Epithelial cell of proximal tubule (primary cell): ENCODE data around the gene MACROH2A2. TPM values are rescaled to one million over a fixed set of nuclear protein-coding genes. Genes with fewer than 3 reads are reported as not detected.

Experiments used
- DNase-seq: peaks from one replicate; pipeline ENCODE4 v3.0.0-alpha.2; 2011; ENCODE audit warnings: low read depth
- H3K4me3 ChIP-seq: 2 replicates; pipeline ENCODE4 v1.5.1; 2011; ENCODE audit warnings: low read depth, mild to moderate bottlenecking, low read length
- total RNA-seq: library from RNA; depleted of rRNA; stranded (reverse); fragments of >200 nt; gene quantifications from 2 replicates; pipeline ENCODE4 v1.2.3, GENCODE V29; 2015
- TF ChIP-seq, protein P1 (sequence below): conservative IDR thresholded peaks from 2 replicates; pipeline ENCODE4 v1.5.1; 2012; ENCODE audit warnings: low read depth, mild to moderate bottlenecking, low read length

Gene MACROH2A2
- total RNA-seq, 1 donor from 2014 or later: 62.8 TPM

DNA sequence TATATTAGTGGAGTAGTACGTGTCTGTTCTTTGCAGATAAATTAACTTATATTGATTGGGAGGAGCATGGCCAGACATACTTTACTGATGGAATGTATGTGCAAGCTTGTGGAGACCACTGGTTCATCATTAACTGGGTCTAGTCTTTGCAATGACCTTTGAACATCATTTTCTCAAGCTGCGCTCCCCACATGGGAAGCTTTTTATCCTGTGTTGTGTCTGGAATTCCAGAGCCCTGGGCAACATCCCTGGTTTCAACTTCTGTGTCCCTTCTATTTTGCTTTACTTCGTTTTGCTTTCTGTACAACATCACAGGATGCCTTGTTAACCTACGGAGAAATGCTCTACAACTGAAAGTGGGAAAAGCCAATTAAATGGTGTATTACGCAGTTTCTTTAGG, 38.3 kb downstream of the MACROH2A2 start:
- no peak overlapping the region for H3K4me3 ChIP-seq
- DNase-seq: peak; percentile 22
- TF ChIP-seq, protein P1, sequence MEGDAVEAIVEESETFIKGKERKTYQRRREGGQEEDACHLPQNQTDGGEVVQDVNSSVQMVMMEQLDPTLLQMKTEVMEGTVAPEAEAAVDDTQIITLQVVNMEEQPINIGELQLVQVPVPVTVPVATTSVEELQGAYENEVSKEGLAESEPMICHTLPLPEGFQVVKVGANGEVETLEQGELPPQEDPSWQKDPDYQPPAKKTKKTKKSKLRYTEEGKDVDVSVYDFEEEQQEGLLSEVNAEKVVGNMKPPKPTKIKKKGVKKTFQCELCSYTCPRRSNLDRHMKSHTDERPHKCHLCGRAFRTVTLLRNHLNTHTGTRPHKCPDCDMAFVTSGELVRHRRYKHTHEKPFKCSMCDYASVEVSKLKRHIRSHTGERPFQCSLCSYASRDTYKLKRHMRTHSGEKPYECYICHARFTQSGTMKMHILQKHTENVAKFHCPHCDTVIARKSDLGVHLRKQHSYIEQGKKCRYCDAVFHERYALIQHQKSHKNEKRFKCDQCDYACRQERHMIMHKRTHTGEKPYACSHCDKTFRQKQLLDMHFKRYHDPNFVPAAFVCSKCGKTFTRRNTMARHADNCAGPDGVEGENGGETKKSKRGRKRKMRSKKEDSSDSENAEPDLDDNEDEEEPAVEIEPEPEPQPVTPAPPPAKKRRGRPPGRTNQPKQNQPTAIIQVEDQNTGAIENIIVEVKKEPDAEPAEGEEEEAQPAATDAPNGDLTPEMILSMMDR: no peak

DNA sequence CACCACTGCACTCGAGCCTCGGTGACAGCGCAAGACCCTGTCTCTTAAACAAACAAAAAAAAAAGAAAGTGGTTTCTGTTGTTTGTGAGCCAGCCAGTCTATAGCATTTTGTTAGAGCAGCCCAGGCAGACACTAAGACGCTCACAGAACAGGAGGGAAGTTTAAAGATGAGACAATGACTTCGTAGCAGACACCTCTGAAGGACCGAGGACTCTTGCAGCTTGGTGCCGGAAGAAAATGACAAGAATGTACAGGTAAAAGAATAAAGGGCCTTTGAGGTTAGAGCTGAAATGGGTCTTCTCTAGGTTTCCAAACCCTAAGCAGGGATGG, 39.7 kb downstream of the MACROH2A2 start:
- no peak overlapping the region for H3K4me3 ChIP-seq
- TF ChIP-seq, protein P1: no peak
- no peak for DNase-seq

DNA sequence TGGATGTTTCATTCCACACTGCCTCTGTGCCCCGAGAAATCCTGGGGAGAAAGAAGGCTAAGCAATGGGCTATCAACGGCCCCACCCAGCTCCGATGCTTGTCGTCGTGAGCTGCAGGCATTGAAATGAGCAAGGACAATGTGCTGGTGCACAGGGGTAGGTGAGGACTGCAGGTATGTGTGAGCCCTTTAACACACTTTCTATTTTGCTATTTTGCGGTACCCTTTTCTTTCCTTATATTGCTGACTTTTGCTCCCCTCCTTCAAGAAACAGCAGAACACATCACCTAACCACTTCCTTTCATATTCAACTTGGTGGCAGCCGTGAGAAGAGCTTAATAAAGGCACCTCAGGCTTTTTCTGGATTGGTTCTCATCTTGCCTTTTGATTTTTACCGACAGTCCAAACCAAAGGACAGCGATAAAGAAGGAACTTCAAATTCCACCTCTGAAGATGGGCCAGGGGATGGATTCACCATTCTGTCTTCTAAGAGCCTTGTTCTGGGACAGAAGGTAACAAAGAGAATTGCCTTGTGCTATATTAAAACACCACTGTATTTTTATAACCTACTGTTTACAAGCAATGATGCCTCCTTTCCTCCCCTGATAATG, 40.8 kb downstream of the MACROH2A2 start:
- TF ChIP-seq, protein P1: no peak
- no peak for DNase-seq
- H3K4me3 ChIP-seq: no peak overlapping the region

DNA sequence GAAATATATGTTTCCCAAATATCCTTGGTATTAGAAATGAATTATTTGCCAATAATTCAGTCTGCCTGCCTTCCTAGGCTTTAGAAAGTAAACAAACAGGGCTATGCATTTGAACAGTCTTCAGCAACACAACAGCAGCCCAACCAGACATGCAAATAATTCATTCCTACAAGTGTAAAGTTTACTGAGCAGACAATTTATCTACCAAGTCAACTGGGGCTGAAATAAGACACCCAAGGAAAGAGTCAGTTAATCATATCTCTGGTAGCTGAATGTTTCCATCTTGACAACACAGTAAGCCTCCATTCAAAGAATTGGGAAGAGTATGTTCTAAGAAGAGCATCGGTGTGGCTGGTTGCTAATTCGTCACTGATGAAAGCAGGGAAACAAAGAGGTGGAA, 41.6 kb downstream of the MACROH2A2 start:
- H3K4me3 ChIP-seq: no peak overlapping the region
- TF ChIP-seq, protein P1: no peak
- DNase-seq: no peak

DNA sequence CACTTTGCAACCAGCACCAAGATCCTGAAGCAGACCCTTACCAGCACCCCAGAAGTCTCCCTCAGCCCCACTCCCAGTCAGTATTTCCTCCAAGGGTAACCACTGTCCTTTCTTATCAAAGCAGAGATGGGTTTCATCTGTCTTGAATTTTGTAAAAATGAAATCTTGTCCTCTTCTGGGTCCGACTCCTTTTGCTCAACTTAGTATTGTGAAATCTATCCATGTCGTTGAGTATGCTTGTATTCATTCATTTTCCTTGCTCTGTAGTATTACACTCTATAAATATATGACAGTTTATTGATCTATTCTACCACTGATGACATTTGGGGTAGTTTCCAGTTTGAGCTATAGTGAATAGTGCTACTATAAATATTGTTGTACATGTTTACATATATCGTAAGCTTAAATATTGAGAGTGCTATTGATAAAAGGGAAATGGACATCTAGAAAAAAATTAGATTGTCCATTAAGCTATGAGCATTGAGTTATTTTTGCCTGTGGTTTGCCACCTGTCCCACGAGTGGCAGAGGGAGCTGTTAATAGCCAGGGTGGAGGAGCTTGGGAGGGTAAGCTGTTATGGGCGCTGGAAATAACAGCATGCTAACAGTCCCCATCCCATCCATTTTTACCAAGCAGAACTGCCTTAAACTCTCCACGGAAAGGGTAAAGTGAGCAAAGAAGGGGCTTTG, 43.5 kb downstream of the MACROH2A2 start:
- no peak overlapping the region for H3K4me3 ChIP-seq
- no peak for DNase-seq
- TF ChIP-seq, protein P1: no peak

DNA sequence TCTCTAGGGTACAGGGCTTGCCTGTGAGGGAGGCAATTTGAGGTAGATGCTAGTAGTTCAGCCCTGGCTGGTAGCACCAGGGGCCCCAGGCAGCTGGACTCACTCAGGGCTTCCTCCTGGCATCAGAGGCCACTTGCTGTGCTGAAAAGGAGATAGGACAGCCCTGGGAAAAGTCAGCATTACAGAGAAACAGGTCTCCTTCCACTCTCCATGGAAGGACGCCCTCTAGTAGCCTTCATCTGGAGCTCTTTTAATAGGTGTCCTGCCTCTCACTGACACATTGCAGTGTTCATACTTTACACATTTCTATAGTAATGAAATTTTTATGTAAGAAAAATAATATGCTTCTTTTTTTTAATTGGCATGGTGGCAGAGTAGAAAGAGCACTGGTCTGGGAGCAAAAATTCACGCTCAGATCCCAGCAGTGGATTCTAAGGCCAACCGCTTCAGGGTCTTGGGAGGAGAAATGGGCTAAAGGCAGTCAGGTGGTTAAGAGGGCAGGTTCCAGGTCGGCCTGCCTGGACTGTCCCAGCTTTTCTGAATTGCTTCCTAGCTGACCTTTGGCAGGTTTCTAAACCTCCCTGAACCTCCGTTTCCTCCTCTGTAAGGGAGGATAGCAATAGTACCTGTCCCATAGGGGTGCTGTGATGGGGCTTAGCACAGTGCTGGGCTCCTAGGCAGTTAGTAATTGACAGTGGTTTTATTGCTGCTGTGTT, 44.2 kb downstream of the MACROH2A2 start:
- DNase-seq: no peak
- H3K4me3 ChIP-seq: no peak overlapping the region
- TF ChIP-seq, protein P1: no peak
